LNCaP clone FGC (cell line): ENCODE data around the gene DNAH7.

Experiments
- DNase-seq: peaks from one replicate; pipeline ENCODE4 v3.0.0-alpha.2; 2011; ENCODE audit warnings: low read depth
- H3K4me3 ChIP-seq: 2 replicates; pipeline ENCODE4 v1.5.1; 2011; ENCODE audit warnings: mild to moderate bottlenecking, low read depth, low read length, control low read depth
- TF ChIP-seq, protein P1 (sequence below): IDR thresholded peaks from 2 replicates; pipeline ENCODE4 v1.5.1; 2012; ENCODE audit warnings: mild to moderate bottlenecking; ENCODE audit not compliant: control insufficient read depth, insufficient read depth; ENCODE audit errors: extremely low read depth

The DNAH7 gene

DNA sequence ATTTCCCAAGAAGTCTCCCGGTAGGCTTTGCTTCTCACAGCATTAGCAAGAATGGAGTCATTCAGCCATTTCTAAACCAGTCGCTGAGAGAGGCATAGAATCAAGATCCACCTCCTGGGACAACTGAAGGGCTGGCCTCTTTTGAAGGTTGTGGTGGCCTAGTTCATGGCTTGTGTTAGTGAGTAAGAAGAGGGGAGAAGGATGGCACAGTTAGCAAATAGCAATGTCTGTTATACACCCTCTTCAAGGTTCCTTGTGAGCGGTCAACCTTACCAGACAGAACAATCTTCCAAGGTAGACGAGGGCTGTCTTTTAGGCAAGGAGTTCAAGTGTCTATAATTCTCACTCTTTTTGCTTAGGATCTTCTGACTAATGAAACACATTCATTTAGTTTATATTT lies 35.4 kb upstream of the DNAH7 start:
- no peak overlapping the region for H3K4me3 ChIP-seq
- TF ChIP-seq, protein P1, sequence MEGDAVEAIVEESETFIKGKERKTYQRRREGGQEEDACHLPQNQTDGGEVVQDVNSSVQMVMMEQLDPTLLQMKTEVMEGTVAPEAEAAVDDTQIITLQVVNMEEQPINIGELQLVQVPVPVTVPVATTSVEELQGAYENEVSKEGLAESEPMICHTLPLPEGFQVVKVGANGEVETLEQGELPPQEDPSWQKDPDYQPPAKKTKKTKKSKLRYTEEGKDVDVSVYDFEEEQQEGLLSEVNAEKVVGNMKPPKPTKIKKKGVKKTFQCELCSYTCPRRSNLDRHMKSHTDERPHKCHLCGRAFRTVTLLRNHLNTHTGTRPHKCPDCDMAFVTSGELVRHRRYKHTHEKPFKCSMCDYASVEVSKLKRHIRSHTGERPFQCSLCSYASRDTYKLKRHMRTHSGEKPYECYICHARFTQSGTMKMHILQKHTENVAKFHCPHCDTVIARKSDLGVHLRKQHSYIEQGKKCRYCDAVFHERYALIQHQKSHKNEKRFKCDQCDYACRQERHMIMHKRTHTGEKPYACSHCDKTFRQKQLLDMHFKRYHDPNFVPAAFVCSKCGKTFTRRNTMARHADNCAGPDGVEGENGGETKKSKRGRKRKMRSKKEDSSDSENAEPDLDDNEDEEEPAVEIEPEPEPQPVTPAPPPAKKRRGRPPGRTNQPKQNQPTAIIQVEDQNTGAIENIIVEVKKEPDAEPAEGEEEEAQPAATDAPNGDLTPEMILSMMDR: no peak
- DNase-seq: no peak

DNA sequence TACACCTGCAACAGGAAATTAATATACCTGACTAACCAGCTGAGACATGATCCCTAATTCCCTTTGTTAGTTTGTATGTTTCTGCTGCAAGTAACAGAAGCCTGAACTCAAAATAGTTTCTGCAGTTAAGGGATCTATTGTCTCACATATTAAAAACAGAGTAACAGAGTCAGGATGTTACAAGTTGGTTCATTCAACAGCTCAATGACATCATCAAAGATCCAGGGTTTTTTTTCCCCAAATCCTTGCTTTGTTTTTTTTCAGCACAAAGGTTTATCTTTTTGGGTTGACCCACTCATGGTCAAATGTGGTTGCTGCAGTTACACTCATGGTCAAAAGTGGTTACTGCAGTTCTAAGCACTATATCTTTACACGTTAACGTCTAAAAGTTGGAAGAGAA lies 35.0 kb upstream of the DNAH7 start:
- TF ChIP-seq, protein P1: no peak
- H3K4me3 ChIP-seq: no peak overlapping the region

DNA sequence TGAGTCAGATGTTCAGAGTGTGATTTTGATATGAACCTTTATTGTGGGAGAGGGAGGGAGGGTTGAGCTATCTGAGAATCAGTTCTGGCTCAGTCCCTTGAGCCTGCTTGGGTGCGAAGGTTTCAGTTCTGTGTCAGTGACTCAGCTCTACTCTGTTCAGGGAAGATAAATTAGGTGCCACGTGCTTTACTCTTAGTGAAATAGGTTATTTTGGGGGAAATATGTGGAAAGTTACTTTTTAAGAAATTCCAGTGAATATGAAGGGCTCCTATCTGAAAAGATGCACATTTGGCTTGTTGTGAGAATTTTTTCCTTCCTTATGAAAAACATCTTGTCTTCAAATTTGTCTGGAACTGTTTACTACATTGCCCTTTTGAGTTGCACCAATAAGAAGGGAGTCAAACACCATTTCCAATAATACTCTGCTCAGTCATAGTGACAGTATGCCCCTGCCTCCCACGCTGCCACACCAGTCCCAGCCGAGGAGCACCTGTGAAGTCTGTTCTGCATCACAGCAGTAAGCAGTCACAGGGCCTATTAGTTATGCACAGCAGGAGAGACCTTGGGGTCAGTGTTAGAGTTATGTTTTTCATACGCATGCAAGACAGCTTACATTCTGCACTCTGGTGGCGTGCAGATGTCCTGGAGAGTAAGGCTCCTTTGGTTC lies 32.8 kb upstream of the DNAH7 start:
- no peak overlapping the region for H3K4me3 ChIP-seq
- TF ChIP-seq, protein P1: no peak

More for the DNA sequence above, 35.0 kb upstream of the DNAH7 start:
- DNase-seq: no peak

DNA sequence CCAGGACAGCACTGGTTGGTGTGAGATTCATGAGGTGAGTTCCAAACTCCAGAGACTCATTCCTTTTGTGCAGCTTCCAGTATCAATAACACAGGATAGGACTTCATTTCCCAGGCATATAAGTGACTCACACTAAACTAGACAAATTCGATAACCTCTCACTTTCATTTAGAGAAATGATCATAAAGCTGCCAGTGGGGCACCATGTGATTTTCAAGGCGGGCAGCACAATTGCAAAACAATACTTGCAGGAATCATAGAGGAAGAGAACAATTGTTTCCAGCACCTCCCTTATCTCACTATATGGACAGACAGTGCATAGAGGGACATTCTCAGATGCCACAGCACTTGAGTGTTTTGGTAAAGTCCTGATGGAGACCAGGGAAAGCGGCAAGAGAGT lies 31.3 kb upstream of the DNAH7 start:
- TF ChIP-seq, protein P1: no peak
- no peak overlapping the region for H3K4me3 ChIP-seq
- no peak for DNase-seq

More for the DNA sequence above, 32.8 kb upstream of the DNAH7 start:
- no peak for DNase-seq

DNA sequence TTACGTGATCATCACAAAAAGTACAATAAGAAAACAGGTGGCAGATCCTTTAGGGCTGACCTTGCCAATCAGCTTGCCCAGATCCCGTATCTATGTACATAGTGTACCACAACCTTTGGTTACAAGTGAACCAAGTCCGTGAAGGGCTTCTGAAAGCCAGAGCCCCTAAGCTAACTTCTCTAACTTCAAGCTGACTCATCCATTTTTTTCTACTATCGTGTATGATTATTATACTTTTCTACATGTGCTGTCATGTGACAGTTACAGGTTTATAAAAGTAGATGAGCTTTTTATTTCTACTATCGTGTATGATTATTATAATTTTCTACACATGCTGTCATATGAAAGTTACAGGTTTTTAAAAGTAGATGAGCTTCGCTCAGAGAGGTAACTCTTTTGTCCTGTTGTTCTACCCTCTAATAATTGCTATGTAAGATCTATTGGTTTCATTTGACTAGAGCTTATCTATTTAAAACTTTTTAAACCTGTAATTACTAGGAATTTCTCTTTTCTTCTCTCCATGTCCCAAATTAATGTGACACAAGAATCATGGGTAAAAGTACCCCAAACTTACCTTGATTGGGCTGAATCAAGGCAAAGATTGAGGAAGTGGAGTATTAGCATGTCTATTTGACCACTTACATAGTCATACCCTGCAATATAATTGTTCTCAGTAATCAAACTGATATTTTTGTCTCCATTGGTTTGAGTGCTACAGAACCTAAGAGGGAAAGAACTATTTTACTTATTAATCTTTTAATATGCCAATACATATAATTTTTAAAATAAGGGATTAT lies 29.4 kb upstream of the DNAH7 start:
- TF ChIP-seq, protein P1: no peak
- DNase-seq: no peak
- no peak overlapping the region for H3K4me3 ChIP-seq

DNA sequence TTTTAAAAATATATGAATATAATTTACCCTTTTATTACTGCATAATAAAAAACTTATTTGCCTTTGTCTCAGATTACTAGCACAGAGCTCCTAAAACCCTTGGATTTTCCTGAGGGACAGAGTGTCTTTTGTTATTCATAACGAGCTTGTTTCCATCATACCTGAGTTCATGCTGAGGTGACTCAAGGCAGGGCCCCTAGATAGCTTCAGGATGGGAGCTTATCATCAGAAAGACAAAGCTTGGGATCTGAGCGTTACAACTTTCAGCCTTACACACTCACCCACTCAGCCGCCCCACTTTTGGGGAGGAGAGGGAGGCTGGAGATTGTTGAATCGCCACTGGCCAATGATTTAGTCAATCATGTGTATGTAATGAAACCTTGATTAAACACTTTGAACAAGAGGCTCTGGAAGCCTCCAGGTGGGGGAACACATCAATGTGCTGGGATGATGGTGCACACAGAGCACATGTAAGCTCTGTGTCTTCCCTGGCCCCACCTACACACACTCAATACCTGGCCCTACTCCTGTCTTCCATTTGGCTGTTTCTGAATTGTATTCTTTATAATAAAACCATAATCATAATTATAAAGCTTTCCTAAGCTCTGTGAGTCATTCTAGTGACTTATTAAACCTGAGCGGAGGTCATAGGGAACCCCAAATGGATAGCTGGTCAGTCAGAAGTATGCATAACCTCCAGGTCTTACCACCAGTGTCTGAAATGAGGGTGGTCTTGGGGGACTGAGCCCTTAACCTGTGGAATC lies 28.5 kb upstream of the DNAH7 start:
- DNase-seq: no peak
- TF ChIP-seq, protein P1: no peak
- H3K4me3 ChIP-seq: no peak overlapping the region
